Stimulated activated naive CD8-positive, alpha-beta T cell treated with anti-CD3 and anti-CD28 coated beads, Interleukin-15, Interleukin-2, amounts not matched to agents 100 ng/mL and 50 ng/mL, for 24 hours (primary cell): ENCODE results near the gene GPR55.
A peak's percentile ranks its signal among the peaks of the same experiment; 100 is the strongest.

Experiments
- H3K27ac Mint-ChIP-seq: one replicate; pipeline ENCODE4 v1.8.0; 2021; ENCODE audit warnings: mild to moderate bottlenecking, mixed read lengths
- H3K27me3 Mint-ChIP-seq: one replicate; pipeline ENCODE4 v1.8.0; 2021; ENCODE audit warnings: mixed read lengths
- H3K36me3 Mint-ChIP-seq: one replicate; pipeline ENCODE4 v1.8.0; 2021; ENCODE audit warnings: low read depth, mixed read lengths
- H3K4me1 Mint-ChIP-seq: one replicate; pipeline ENCODE4 v1.8.0; 2021; ENCODE audit warnings: low read depth, mixed read lengths
- H3K4me3 Mint-ChIP-seq: one replicate; pipeline ENCODE4 v1.8.0; 2021; ENCODE audit warnings: mild to moderate bottlenecking, mixed read lengths
- H3K9me3 Mint-ChIP-seq: one replicate; pipeline ENCODE4 v1.8.0; 2021; ENCODE audit warnings: mixed read lengths

GPR55 gene

GRCh38 chr2:230907361-230908091 lies 17.5 kb downstream of the GPR55 start:
- Mint-ChIP-seq H3K4me3 (peak overlapping the region; percentile 77), H3K36me3 (peaks cover 18% of the 10 kb centered on the region), H3K27ac (peak overlapping the region; percentile 89)

DNA sequence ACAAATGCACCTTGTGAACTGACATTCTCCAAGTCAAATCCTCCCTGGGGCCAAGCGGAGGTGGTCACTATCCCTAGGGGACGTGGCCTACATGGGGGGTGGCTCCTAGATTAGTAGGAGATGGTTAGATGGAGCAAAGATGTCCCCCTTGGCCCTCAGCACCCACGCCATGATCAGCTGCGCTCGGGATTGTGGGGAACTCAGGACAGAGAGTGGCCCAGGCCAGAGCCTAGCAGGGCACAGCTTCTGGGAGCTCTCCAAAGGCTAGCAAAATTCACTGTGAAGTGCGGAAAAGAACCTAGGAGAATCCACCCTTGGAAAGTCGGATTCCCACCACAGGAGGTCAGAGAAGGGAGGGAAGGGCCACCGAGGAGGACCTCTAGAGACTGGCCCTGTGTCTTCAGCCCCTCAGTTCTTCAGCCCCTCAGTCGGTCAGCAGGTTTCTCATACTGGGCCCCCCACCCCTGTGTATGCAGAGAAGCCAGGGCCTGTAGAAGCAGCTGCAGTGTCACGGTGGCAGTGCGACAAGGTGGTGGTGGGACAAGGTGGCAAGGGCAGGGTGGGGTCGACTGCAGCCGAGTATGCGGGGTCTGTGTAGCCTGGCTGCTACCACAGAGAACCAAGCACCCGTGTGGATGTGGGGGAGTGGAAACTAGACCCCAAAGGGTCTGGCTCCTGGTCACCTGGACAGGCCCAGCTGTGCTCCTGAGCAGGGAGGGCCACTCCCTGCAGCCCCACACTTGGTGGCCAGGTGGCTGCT lies 18.4 kb downstream of the GPR55 start:
- Mint-ChIP-seq H3K36me3 (peaks cover 18% of the 10 kb centered on the region), H3K27ac (peak overlapping the region; percentile 89), H3K27me3 (no peaks in the 10 kb centered on the region), H3K9me3 (no peaks in the 10 kb centered on the region), H3K4me1 (peaks cover 96% of the 10 kb centered on the region), H3K4me3 (peak overlapping the region; percentile 77)

More at GRCh38 chr2:230907361-230908091, 17.5 kb downstream of the GPR55 start:
- no peaks in the 10 kb centered on the region for H3K9me3 Mint-ChIP-seq
- H3K4me1 Mint-ChIP-seq = peaks cover 90% of the 10 kb centered on the region
- H3K27me3 Mint-ChIP-seq = no peaks in the 10 kb centered on the region

DNA sequence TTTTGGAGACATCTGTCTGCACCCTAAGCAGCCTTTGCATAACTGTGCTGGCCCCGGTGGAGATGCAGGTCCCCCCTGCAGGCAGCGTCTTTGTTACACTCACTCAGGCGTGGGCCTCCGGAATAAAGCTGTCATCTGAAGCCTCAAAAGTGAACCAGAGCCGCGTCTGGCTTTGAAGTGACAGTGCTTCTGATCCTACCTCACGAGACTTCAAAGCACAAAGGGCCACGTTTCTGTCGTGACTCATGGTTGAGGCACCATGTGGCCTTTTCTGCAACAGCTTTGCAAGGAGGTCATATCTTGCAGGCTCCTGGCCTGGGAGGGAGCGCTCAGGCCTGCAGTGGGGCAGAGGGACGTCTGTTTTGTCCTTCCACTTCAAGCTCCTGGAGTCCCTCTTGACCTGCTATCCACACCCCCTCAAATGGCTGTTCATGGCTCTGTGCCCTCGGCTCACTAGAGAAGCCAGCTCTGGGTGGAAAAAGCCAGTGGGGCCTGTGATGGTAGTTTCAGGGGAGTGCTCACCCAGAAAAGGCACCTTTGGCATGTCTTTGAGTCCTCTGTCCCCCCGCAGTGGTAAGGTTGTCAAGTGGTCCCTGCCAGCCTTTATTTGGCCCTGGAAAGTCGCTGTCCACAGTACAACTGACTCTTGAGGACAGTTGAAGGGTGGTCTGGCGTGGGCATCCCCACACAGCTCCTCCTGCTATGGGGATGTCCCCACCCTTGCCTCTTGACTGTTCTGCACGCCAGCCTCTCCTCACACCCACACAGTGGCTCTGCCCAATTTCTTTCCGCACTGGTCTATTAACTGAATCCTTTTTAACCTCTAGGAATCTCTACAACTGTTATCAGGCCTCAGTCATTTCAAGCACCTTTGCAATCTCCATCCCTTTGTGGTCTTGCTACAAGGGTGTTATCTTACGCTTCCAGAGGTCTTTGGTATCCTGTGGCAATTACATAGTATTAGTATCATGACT lies 19.3 kb downstream of the GPR55 start:
- Mint-ChIP-seq H3K27me3 (peaks cover 3% of the 10 kb centered on the region), H3K4me1 (peaks cover 88% of the 10 kb centered on the region), H3K36me3 (peaks cover 13% of the 10 kb centered on the region), H3K27ac (peak overlapping the region; percentile 89), H3K9me3 (no peaks in the 10 kb centered on the region), H3K4me3 (peak overlapping the region; percentile 77)

DNA sequence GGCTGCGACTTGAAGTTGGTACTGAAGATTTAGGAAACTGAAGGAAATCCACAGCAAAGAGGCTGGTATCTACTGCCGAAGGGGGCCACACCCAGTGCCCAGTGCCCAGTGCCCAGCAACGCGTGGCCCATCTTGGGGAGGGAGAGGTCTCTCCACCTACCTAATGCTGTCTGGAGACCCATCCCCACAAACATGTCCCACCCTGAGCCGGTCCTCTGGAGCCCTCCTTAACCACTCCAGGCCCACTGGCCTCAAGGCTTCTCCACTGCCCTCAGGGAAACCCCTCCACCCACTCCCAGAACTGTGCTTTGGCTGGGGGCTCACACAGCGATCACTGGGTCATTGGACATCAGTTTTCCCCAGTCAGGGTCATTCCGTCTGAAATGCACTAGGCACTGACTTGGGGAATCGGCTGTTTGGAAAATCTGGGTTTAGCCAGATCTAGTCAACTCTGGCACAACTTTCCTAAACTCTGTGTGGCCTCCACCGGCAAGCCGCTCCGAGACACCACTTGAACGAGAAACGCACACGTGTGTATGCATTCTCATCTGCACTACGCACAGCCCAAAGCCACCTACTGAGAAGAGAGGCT lies 20.1 kb downstream of the GPR55 start:
- peak overlapping the region; percentile 89 for H3K27ac Mint-ChIP-seq
- H3K4me1 Mint-ChIP-seq = peaks cover 85% of the 10 kb centered on the region
- H3K27me3 Mint-ChIP-seq = peaks cover 3% of the 10 kb centered on the region
- H3K9me3 Mint-ChIP-seq = no peaks in the 10 kb centered on the region
- peak overlapping the region; percentile 77 for H3K4me3 Mint-ChIP-seq
- peaks cover 10% of the 10 kb centered on the region for H3K36me3 Mint-ChIP-seq

GRCh38 chr2:230903231-230904150 lies 21.6 kb downstream of the GPR55 start:
- Mint-ChIP-seq H3K4me3 (no peak overlapping the region), H3K27ac (no peak overlapping the region), H3K9me3 (no peaks in the 10 kb centered on the region), H3K4me1 (peaks cover 83% of the 10 kb centered on the region), H3K27me3 (peaks cover 3% of the 10 kb centered on the region), H3K36me3 (peaks cover 3% of the 10 kb centered on the region)

DNA sequence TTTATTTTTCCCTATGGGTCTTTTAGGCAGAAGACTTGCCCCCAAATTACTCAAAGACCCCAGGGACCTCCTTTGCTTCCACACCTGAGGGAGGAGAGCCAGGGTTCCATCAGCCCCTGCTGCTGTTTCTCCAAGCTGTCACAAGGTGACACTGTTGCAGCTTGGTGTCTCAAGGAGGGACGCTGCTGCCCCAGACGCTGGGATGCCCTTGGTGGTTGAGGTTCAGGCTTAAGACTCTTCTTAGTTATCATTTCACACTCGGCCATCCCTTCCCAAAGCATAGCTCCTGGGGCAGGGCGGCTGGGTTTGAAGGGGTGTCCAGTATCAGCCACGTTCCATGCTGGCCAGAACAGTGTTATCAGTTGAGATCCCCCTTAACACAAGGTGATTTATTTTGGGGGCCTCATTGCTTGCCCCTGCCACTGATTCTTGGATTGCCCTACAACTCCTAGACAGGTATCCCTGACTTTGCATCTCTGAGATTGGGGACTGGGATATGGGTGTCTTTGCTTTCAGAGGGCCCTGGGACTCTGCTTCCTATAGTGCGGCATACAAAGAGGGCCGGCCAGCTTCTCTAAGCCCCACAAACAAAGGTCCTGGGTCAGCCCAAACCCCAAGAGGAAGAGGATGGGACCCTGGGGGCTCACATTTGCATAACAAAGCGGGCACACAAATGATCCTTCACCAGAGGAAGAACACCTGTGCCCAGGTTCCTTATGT lies 22.7 kb downstream of the GPR55 start:
- Mint-ChIP-seq H3K4me3 (no peak overlapping the region), H3K27ac (no peak overlapping the region), H3K9me3 (no peaks in the 10 kb centered on the region), H3K36me3 (no peaks in the 10 kb centered on the region), H3K27me3 (peaks cover 6% of the 10 kb centered on the region), H3K4me1 (peaks cover 78% of the 10 kb centered on the region)

DNA sequence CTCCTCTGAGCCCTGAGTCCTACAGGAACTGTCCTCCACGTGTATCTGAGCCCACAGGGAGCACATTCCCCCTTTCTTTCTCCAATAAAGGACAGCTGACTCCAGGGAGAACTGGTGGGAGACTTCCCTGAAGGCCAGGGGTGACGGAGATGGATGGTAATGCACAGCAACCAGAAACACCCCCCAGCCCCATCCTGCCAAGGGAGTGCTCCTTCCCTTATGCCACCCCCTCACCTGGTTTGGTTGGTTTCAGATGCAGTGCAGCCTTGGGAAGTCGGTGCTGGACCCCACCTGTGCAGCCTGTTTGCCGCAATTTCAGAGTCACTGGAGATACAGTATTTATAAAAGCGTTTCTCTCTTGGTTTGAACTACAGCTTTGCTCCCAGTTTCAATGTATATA lies 24.0 kb downstream of the GPR55 start:
- Mint-ChIP-seq H3K9me3 (no peaks in the 10 kb centered on the region), H3K4me1 (peaks cover 66% of the 10 kb centered on the region), H3K36me3 (no peaks in the 10 kb centered on the region), H3K27me3 (peaks cover 6% of the 10 kb centered on the region), H3K27ac (no peak overlapping the region), H3K4me3 (peak overlapping the region; percentile 2)

DNA sequence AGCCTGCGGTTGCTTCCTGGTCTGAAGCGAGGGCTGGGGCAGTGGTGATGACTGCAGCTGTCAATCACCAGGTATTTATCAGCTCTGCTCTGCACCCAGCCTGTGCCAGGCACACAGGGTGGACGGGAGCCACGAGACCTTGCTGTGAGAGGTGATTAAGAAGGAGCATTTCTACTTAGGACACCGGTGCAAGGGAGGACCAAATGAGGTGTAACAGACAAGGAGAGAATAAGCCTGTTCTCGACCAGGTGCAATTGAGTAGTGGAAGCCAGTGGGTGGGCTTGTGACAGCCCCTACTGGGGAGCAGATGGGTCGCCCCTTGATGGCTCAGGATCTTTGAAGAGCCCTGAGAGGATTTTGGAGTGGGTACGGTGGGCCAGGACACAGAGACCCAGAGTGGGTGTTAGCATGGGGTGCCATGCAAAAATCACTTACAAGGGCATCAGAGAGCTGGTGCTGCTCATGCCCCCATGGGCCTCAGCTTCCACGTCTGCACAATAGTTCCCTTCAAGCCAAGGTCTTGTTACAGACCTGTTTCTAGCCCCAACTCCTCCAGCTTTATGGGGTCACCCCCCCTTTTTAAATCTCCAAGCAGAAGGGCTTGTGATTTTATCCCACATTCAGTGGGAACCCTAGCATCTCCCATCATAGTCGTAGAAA lies 24.6 kb downstream of the GPR55 start:
- no peak overlapping the region for H3K27ac Mint-ChIP-seq
- H3K36me3 Mint-ChIP-seq = no peaks in the 10 kb centered on the region
- no peak overlapping the region for H3K4me3 Mint-ChIP-seq
- peaks cover 66% of the 10 kb centered on the region for H3K4me1 Mint-ChIP-seq
- H3K9me3 Mint-ChIP-seq = no peaks in the 10 kb centered on the region
- H3K27me3 Mint-ChIP-seq = peaks cover 6% of the 10 kb centered on the region

DNA sequence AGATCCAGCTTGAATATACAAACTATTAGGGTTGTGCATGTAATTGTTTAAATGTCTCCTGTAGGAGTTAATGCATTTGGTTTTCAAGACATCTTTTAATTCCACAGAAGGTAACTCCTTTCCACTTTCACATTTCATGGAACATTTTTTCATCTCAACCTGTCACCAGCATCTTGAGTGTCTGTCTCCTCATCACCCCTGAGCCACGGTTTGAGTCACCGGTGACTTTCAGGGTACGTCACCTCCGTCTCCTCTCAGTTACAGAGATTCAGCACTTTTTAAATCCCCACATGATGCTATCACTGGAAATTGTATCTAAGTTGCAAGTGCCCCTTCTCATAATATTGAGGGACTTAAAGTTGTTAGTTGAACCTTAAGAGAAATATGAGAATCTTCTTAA lies 25.3 kb downstream of the GPR55 start:
- Mint-ChIP-seq H3K4me1 (peaks cover 62% of the 10 kb centered on the region), H3K9me3 (no peaks in the 10 kb centered on the region), H3K4me3 (no peak overlapping the region), H3K36me3 (no peaks in the 10 kb centered on the region), H3K27ac (peak overlapping the region; percentile 65), H3K27me3 (peaks cover 6% of the 10 kb centered on the region)

GRCh38 chr2:230899287-230899686 lies 25.8 kb downstream of the GPR55 start:
- peaks cover 62% of the 10 kb centered on the region for H3K4me1 Mint-ChIP-seq
- H3K36me3 Mint-ChIP-seq = no peaks in the 10 kb centered on the region

DNA sequence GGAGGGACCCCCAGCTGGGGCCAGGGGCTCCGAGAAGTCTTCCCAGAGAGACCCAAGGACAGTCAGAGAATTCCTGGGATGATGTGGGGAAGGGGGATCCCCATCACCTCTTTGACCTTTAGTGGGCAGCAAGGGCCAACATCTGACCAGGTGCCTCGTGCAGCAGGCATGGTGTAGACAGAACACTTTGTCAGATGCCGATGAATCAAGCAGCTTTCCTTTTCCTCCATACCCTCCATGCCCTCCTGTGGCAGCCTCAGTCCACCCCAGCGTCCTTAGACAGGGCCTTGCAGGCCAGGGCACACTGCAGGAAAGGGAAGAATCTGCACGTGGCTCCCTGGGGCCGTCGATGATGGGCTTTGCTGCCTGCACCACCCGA lies 26.3 kb downstream of the GPR55 start:
- Mint-ChIP-seq H3K9me3 (no peaks in the 10 kb centered on the region), H3K36me3 (no peaks in the 10 kb centered on the region), H3K4me3 (no peak overlapping the region), H3K27me3 (peaks cover 6% of the 10 kb centered on the region), H3K4me1 (peaks cover 62% of the 10 kb centered on the region), H3K27ac (no peak overlapping the region)

More at GRCh38 chr2:230899287-230899686, 25.8 kb downstream of the GPR55 start:
- H3K27me3 Mint-ChIP-seq = peaks cover 6% of the 10 kb centered on the region
- H3K4me3 Mint-ChIP-seq = no peak overlapping the region
- H3K9me3 Mint-ChIP-seq = no peaks in the 10 kb centered on the region
- peak overlapping the region; percentile 65 for H3K27ac Mint-ChIP-seq

DNA sequence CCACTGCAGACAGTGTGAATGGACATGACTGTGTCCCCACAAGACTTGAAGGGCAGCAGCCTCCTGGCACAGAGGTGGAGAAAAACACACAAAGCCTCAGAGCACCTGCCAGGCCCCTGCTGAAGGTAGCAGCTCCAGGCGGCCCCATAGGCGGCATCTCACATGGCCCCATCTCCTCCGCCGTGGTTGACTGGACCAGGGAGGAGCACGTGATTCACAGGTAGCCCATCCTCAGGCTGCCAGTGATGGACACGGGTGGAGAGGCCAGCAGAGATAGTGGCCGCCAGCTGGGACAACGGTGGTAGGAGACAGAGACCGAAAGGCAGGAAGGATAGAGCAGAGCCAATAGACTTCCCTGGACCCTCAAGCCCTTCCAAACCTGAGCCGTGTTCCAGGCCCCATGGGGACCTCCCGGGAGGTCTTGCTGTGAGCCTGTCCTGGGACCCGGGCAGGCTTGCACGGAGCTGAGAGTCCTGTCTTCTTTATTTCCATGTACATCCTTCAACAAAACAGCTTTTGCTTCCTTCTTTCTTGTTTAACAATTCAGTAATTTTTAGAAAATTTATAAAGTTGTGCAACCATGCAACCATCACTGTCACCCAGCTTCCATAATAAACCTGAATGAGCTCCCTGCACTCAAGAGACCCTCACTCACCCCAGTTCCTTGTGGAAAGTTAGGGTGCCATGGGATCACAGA lies 26.9 kb downstream of the GPR55 start:
- peaks cover 62% of the 10 kb centered on the region for H3K4me1 Mint-ChIP-seq
- peaks cover 6% of the 10 kb centered on the region for H3K27me3 Mint-ChIP-seq
- no peaks in the 10 kb centered on the region for H3K36me3 Mint-ChIP-seq
- no peak overlapping the region for H3K27ac Mint-ChIP-seq
- no peak overlapping the region for H3K4me3 Mint-ChIP-seq
- no peaks in the 10 kb centered on the region for H3K9me3 Mint-ChIP-seq
